Umbilical cord (tissue), 2 donors: ENCODE measurements around the gene SOD2. TPM values are rescaled to one million over a fixed set of nuclear protein-coding genes. Genes with fewer than 3 reads are reported as not detected.
"Not testable (repeated sequence)": the region's sequence is repeated elsewhere in the genome, so short reads cannot be mapped to it uniquely, and the experiment has no call there.

Source experiments
- DNase-seq: peaks from one replicate; pipeline ENCODE4 v3.0.0-alpha.2; 2015; ENCODE audit warnings: low spot score
- total RNA-seq: library from RNA; depleted of rRNA; stranded (reverse); fragments of >200 nt; gene quantifications from one replicate; pipeline ENCODE4 v1.2.3, GENCODE V29; 2014; ENCODE audit warnings: low replicate concordance; ENCODE audit not compliant: insufficient read depth

The SOD2 gene
- total RNA-seq, 1 donor from 2014 or later = 275 TPM

- peak; percentile 32 for DNase-seq
These were observed 23.4 kb upstream of the SOD2 start for GRCh38 chr6:159716247-159717096.

- no peak for DNase-seq
These were observed 22.6 kb upstream of the SOD2 start for GRCh38 chr6:159715605-159716004.

- no peak for DNase-seq
These were observed 22.1 kb upstream of the SOD2 start for GRCh38 chr6:159715166-159715565.

GRCh38 chr6:159714404-159714803 is 21.4 kb upstream of the SOD2 start:
- no peak for DNase-seq

- no peak for DNase-seq
These were observed 20.9 kb upstream of the SOD2 start for GRCh38 chr6:159713984-159714383.

- not testable (repeated sequence) for DNase-seq
These were observed 19.3 kb upstream of the SOD2 start for GRCh38 chr6:159712389-159712788.

- DNase-seq = not testable (repeated sequence)
These were observed 17.6 kb upstream of the SOD2 start for GRCh38 chr6:159710603-159711002.

- no peak for DNase-seq
These were observed 8.5 kb upstream of the SOD2 start for GRCh38 chr6:159701413-159701999.

GRCh38 chr6:159700970-159701369 is 7.9 kb upstream of the SOD2 start:
- DNase-seq = no peak

- DNase-seq = no peak
These were observed 2.9 kb upstream of the SOD2 start for GRCh38 chr6:159695984-159696383.

- peak; percentile 20 for DNase-seq
These were observed 979 bp upstream of the SOD2 start for GRCh38 chr6:159693894-159694545.

GRCh38 chr6:159692303-159693127 is 526 bp downstream of the SOD2 start:
- peak; percentile 49 for DNase-seq

- DNase-seq = no peak
These were observed 1.1 kb downstream of the SOD2 start for GRCh38 chr6:159691963-159692287.

GRCh38 chr6:159691133-159691962 is 1.7 kb downstream of the SOD2 start:
- peak; percentile 86 for DNase-seq

- DNase-seq = not testable (repeated sequence)
These were observed 2.9 kb downstream of the SOD2 start for GRCh38 chr6:159690135-159690534.

GRCh38 chr6:159689001-159689400 is 4.0 kb downstream of the SOD2 start:
- no peak for DNase-seq

GRCh38 chr6:159688266-159688905 is 4.7 kb downstream of the SOD2 start:
- no peak for DNase-seq

GRCh38 chr6:159687341-159687740 is 5.7 kb downstream of the SOD2 start:
- DNase-seq = no peak

GRCh38 chr6:159686703-159687102 is 6.3 kb downstream of the SOD2 start:
- no peak for DNase-seq

- DNase-seq = no peak
These were observed 7.0 kb downstream of the SOD2 start for GRCh38 chr6:159686040-159686439.

GRCh38 chr6:159684013-159684304 is 9.1 kb downstream of the SOD2 start:
- DNase-seq = no peak
